Measurements from ENCODE around the gene HES6. TPM values are rescaled to one million over a fixed set of nuclear protein-coding genes. Genes with fewer than 3 reads are reported as not detected.

The HES6 gene
- 76.3 and 85.5 TPM in 2 replicates for total RNA-seq (2014; rRNA removed; shearing (Covaris generic))
- 38.8 and 42.7 TPM in 2 replicates for polyA plus RNA-seq (2016; fragmentation: Nextera tagmentation; extraction: Ambion mirVana)
- long read RNA-seq, transcript HES6-201 (4 exons, 1,454 nt): major isoform, 20 of 28 reads
- long read RNA-seq, partial matches to known transcripts: 0 of 28 reads
- long read RNA-seq, other reads (novel, unspliced or antisense): 3 of 28 reads

- peaks cover 7% of the 10 kb centered on the region; the same call in 1 of the 2 replicates for H3K4me1 ChIP-seq (ENCODE audit: insufficient read depth)
- H3K79me2 ChIP-seq (replicated peaks; ENCODE audit: insufficient read depth): no peaks in the 10 kb centered on the region
- H3K4me2 ChIP-seq: peak within 1 kb of the TSS; percentile 94
- Mint-ChIP-seq H3K9me3 (peaks cover 8% of the 10 kb centered on the region), H3K27ac (peak within 1 kb of the TSS; percentile 33; the same call in 1 of the 2 replicates), H3K4me3 (peak within 1 kb of the TSS; percentile 76), H3K36me3 (ENCODE audit: low read depth) (peaks cover 9% of the 10 kb centered on the region), H3K27me3 (ENCODE audit: insufficient read depth, low read depth, poor library complexity) (peaks cover 40% of the 10 kb centered on the region), H3K4me1 (peaks cover 20% of the 10 kb centered on the region)
- TF ChIP-seq CTCF (conservative IDR thresholded peaks at IDR 0.05; ENCODE audit: low read depth in 2 of 2) (no peak), ETS1 (IDR thresholded peaks at IDR 0.05) (no peak), POLR2AphosphoS5 (IDR thresholded peaks at IDR 0.05; ENCODE audit: low read depth) (peak; percentile 82), ZNF114 (CRISPR knock-in tag; IDR thresholded peaks at IDR 0.05) (peak; percentile 50; the same call in 1 of the 2 replicates)
- H3K27ac ChIP-seq (ENCODE audit: low read depth): peak within 1 kb of the TSS; percentile 87; the same call in 1 of the 2 replicates
- peaks cover 6% of the 10 kb centered on the region; the same call in 1 of the 2 replicates for H4K20me1 ChIP-seq (replicated peaks; ENCODE audit: insufficient read depth)
- H3K27me3 ChIP-seq (ENCODE audit: insufficient read depth): peaks cover 59% of the 10 kb centered on the region
- DNase-seq (ENCODE audit: low spot score) (peak; percentile 95), ATAC-seq (peak; percentile 77)
- H3K4me3 ChIP-seq: peak within 1 kb of the TSS; percentile 72
- no peaks in the 10 kb centered on the region for H3K36me3 ChIP-seq (ENCODE audit: insufficient read depth)
- peaks cover 4% of the 10 kb centered on the region; the same call in 1 of the 2 replicates for H3F3A ChIP-seq (replicated peaks; ENCODE audit: low read depth)
- H3K9me2 ChIP-seq (ENCODE audit: insufficient read depth): peaks cover 2% of the 10 kb centered on the region
- peak within 1 kb of the TSS; percentile 98 for H2AFZ ChIP-seq
These were observed at the start of gene HES6 for GRCh38 chr2:238239863-238240756. HES6 (minus strand) TSS chr2:238240038; CDS start chr2:238239905, 133 bp downstream.

- no peaks in the 10 kb centered on the region for H3K9me3 Mint-ChIP-seq
- H3K4me1 ChIP-seq (ENCODE audit: insufficient read depth): peaks cover 26% of the 10 kb centered on the region
- H3K27me3 Mint-ChIP-seq (ENCODE audit: insufficient read depth, low read depth, poor library complexity): peaks cover 20% of the 10 kb centered on the region
- H3K27ac Mint-ChIP-seq: peak overlapping the region; percentile 36; the same call in 1 of the 2 replicates
- peaks cover 38% of the 10 kb centered on the region for H3K4me1 Mint-ChIP-seq
- H3K79me2 ChIP-seq (replicated peaks; ENCODE audit: insufficient read depth): peaks cover 11% of the 10 kb centered on the region
- 0 out of 2 replicates have a peak overlapping the region, but pooled peaks have one; percentile 9 for H3K27ac ChIP-seq (ENCODE audit: low read depth)
- no peaks in the 10 kb centered on the region for H3K36me3 ChIP-seq (ENCODE audit: insufficient read depth)
- no peaks in the 10 kb centered on the region; the same call in 2 of the 3 replicates for H3K36me3 Mint-ChIP-seq (ENCODE audit: low read depth)
- peak overlapping the region; percentile 87 for H3K4me3 Mint-ChIP-seq
- peak; percentile 3; the same call in 2 of the 3 replicates for ATAC-seq
- H3K4me3 ChIP-seq: peak overlapping the region; percentile 78
- no peak for DNase-seq (ENCODE audit: low spot score)
- H3K9me2 ChIP-seq (ENCODE audit: insufficient read depth): no peaks in the 10 kb centered on the region
- H2AFZ ChIP-seq: peak overlapping the region; percentile 99
- H4K20me1 ChIP-seq (replicated peaks; ENCODE audit: insufficient read depth): peaks cover 15% of the 10 kb centered on the region; the same call in 1 of the 2 replicates
- peaks cover 4% of the 10 kb centered on the region; the same call in 1 of the 2 replicates for H3F3A ChIP-seq (replicated peaks; ENCODE audit: low read depth)
- peaks cover 6% of the 10 kb centered on the region; the same call in 1 of the 2 replicates for H3K27me3 ChIP-seq (ENCODE audit: insufficient read depth)
- H3K4me2 ChIP-seq: peak overlapping the region; percentile 98
- TF ChIP-seq ZNF331 (CRISPR knock-in tag; IDR thresholded peaks at IDR 0.05; ENCODE audit: low read depth) (no peak), CTCF (conservative IDR thresholded peaks at IDR 0.05; ENCODE audit: low read depth in 2 of 2) (no peak), EZH2phosphoT487 (IDR thresholded peaks at IDR 0.05; ENCODE audit: unreplicated experiment) (no peak)
These were observed 49.7 kb upstream of the HES6 start for GRCh38 chr2:238289574-238289973.

Measured in GM23338 (cell line).